D341Med (cell line): ENCODE measurements around the gene IGFBP3.

Experiments
- DNase-seq: peaks from one replicate; pipeline ENCODE4 v3.0.0; 2012; ENCODE audit warnings: low spot score

IGFBP3 gene

GRCh38 chr7:45872116-45873034 lies 48.7 kb downstream of the IGFBP3 start:
- no peak for DNase-seq

DNA sequence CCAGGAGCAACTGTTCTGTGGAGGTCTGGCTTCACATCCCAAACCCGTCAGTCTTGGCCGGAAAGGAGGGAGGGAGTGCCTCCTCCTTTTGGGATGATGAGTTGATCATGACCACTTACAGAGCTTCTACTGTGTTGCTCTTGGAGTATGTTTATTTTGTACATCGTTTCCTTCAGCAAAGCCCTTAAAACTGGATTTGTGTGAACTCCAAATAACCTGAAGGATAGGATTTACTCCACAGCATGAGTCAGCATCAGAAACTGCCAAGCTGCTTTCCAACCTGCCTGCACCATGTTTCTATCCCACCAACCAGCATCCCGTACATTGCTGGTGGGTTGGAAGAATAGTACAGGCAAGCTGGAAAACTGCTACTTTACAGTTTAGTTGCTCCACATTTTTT lies 51.6 kb downstream of the IGFBP3 start:
- DNase-seq: no peak

- DNase-seq: no peak
Measured at GRCh38 chr7:45867471-45867870, 53.6 kb downstream of the IGFBP3 start.

GRCh38 chr7:45865594-45866410 lies 55.3 kb downstream of the IGFBP3 start:
- no peak for DNase-seq

GRCh38 chr7:45863715-45864114 lies 57.4 kb downstream of the IGFBP3 start:
- no peak for DNase-seq
